Esophagus squamous epithelium (tissue), 4 donors: Measurements from ENCODE around the gene SHF.

Experiments
- POLR2A ChIP-seq, 4 donors: fragments of 450-650 bp; IDR thresholded peaks; one replicate each; pipeline ENCODE4 v1.6.1; 2017; ENCODE audit warnings: antibody characterized with exemption in 4 of 4, mild to moderate bottlenecking in 4 of 4, moderate library complexity in 3 of 4
- TF ChIP-seq, protein P1 (sequence below), 6 experiments: fragments of 450-650 bp in 4 of 6; fragments of 200-600 bp in 2 of 6; sonication (generic) in 2 of 6; IDR thresholded peaks; one replicate each; pipeline ENCODE4 v1.5.1; 2016 to 2019; ENCODE audit warnings: antibody characterized with exemption in 6 of 6, mild to moderate bottlenecking in 4 of 6, moderate library complexity in 4 of 6

DNA sequence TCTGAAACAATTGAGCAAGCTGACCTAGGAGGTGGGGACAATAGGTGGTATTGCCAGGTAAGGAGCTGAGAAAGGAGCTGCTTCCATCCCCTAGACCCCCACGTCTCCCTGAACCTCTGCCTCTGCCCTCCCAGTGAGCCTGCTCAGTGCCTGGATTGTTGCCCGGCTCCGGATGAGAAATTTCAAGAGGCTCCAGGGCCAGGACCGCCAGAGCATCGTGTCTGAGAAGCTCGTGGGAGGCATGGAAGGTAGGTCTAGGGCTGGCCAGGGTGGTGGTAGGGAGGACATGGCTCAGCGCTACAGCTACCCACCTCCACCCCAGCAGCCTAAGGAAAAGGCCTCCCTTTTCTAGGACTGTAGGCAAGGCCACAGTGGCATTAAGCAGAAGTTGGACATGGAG, 44.7 kb downstream of the SHF start:
- TF ChIP-seq, protein P1, sequence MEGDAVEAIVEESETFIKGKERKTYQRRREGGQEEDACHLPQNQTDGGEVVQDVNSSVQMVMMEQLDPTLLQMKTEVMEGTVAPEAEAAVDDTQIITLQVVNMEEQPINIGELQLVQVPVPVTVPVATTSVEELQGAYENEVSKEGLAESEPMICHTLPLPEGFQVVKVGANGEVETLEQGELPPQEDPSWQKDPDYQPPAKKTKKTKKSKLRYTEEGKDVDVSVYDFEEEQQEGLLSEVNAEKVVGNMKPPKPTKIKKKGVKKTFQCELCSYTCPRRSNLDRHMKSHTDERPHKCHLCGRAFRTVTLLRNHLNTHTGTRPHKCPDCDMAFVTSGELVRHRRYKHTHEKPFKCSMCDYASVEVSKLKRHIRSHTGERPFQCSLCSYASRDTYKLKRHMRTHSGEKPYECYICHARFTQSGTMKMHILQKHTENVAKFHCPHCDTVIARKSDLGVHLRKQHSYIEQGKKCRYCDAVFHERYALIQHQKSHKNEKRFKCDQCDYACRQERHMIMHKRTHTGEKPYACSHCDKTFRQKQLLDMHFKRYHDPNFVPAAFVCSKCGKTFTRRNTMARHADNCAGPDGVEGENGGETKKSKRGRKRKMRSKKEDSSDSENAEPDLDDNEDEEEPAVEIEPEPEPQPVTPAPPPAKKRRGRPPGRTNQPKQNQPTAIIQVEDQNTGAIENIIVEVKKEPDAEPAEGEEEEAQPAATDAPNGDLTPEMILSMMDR (IDR thresholded peaks at IDR 0.05) = no peak
- no peak for TF ChIP-seq POLR2A (IDR thresholded peaks at IDR 0.05)
